Naive B cell (primary cell): ENCODE results near the gene MYO3B. TPM values are rescaled to one million over a fixed set of nuclear protein-coding genes. Genes with fewer than 3 reads are reported as not detected.

Source experiments
- ATAC-seq, 2 donors: fragments of 150-1000 bp; cut with Tn5 transposase; 2 replicates each; pipeline ENCODE4 v1.10.0; 2021; ENCODE audit warnings: low read depth in 2 of 2, mild to moderate bottlenecking in 2 of 2, moderate library complexity in 2 of 2
- DNase-seq: peaks from one replicate; pipeline ENCODE4 v3.0.0; 2022
- H3K27ac Mint-ChIP-seq, 6 donors: one replicate each; pipeline ENCODE4 v1.8.0; 2020 to 2022; ENCODE audit warnings: mild to moderate bottlenecking in 6 of 6, mixed read lengths in 6 of 6, moderate library complexity in 5 of 6, inconsistent platforms in 2 of 6
- H3K27me3 Mint-ChIP-seq, 3 donors: one replicate each; pipeline ENCODE4 v1.8.0; 2021 to 2022; ENCODE audit warnings: mixed read lengths in 3 of 3, mild to moderate bottlenecking in 1 of 3
- H3K36me3 Mint-ChIP-seq, 2 donors: one replicate each; pipeline ENCODE4 v1.8.0; 2020 to 2022; ENCODE audit warnings: mixed read lengths in 2 of 2, inconsistent platforms in 1 of 2, mild to moderate bottlenecking in 1 of 2
- H3K4me1 Mint-ChIP-seq, 3 donors: one replicate each; pipeline ENCODE4 v1.8.0; 2020 to 2022; ENCODE audit warnings: mixed read lengths in 3 of 3, inconsistent platforms in 1 of 3, mild to moderate bottlenecking in 1 of 3, moderate library complexity in 1 of 3
- H3K4me3 Mint-ChIP-seq, 8 donors: one replicate each; pipeline ENCODE4 v1.8.0; 2020 to 2022; ENCODE audit warnings: mild to moderate bottlenecking in 8 of 8, mixed read lengths in 8 of 8, moderate library complexity in 8 of 8, inconsistent platforms in 2 of 8
- H3K9me3 Mint-ChIP-seq, 7 donors: one replicate each; pipeline ENCODE4 v1.8.0; 2020 to 2022; ENCODE audit warnings: mixed read lengths in 7 of 7, mild to moderate bottlenecking in 5 of 7, inconsistent platforms in 2 of 7, moderate library complexity in 1 of 7
- polyA plus RNA-seq, 6 donors: library from polyadenylated mRNA; unstranded; fragments of 300-500 nt; fragmentation: Illumina TruSeq; gene quantifications; one replicate each; pipeline ENCODE4 v1.2.3, GENCODE V29; 2021; ENCODE audit warnings: low read depth in 6 of 6

The MYO3B gene
- polyA plus RNA-seq, 6 donors from 2014 or later, result not detected

DNA sequence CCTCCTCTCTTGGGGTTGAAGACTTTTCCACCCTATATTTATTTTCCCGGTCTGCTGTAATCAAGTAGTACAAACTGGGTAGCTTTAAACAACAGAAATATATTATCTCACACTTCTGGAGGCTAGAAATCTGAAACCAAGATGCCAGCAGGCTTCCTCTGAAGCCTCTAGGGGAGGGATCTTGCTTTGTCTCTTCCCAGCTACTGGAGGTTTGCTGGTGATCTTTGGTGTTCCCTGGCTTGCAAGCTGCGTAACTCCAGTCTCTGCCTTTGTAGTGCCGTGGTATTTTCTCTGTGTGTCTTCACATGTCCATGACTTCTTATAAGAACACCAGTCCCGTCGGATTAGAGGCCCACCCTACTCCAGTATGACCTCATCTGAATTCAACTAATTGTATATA is 44.4 kb downstream of the MYO3B start:
- Mint-ChIP-seq H3K9me3 (no peaks in the 10 kb centered on the region), H3K4me1 (no peaks in the 10 kb centered on the region)
- ATAC-seq, result no peak

DNA sequence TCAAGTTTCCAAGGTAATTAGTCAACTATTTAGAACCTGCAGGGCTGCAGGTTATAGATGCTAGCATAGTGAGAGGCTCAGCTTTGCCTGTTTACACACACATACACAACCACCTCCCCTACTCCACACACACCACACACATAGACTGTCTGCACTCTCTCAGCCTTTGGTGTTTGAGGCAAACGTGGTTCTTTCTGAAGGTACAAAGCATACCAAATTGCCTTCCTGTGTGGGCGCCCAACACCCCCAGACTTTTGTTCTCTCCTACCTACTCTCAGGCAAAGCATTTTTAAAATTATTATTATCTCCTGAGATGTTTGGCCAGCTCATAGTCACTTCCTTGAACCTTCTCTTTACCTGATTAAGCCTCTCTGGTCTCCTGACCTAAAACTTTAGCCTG is 44.9 kb downstream of the MYO3B start:
- no peaks in the 10 kb centered on the region for H3K9me3 Mint-ChIP-seq
- H3K27ac Mint-ChIP-seq, result no peak overlapping the region
- no peaks in the 10 kb centered on the region for H3K4me1 Mint-ChIP-seq

More for the DNA sequence above, 44.4 kb downstream of the MYO3B start:
- DNase-seq, result no peak
- H3K36me3 Mint-ChIP-seq, result no peaks in the 10 kb centered on the region
- no peak overlapping the region for H3K27ac Mint-ChIP-seq
- peaks cover 0 to 3% (median 0%) of the 10 kb centered on the region in 3 donors for H3K27me3 Mint-ChIP-seq
- H3K4me3 Mint-ChIP-seq, result no peak overlapping the region

DNA sequence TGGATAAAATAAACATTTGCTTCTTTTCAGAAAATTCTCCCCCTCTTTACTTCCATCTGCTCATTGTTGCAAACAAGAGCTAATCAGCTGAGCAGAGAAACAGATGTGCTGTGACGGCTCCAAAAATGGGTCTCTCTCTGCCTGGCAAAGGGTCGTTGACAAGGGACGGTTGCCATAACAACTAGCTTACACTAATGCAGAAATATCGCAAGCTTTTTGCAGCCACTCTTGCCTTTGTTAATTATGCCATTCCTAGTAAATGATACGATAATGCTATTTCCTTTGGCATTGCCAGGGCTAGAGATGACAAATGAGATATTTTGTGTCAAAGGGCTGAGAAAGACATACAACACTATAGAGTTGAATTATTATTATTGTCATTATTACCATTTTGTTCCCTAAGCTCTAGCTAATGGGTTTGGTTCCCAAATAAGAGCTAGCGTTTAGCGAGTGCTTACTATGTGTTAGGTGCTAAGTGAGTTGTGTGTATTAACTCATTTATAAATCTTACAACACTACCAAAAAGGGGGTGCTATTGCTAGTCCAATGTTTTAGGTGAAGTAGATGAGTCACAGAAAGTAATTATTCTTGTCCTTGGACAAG is 46.8 kb downstream of the MYO3B start:
- Mint-ChIP-seq H3K4me3 (no peak overlapping the region), H3K36me3 (no peaks in the 10 kb centered on the region), H3K27ac (no peak overlapping the region), H3K4me1 (no peaks in the 10 kb centered on the region), H3K27me3 (peaks cover 0 to 3% (median 0%) of the 10 kb centered on the region in 3 donors), H3K9me3 (no peaks in the 10 kb centered on the region)
- DNase-seq, result no peak
- ATAC-seq, result no peak

More for the DNA sequence above, 44.9 kb downstream of the MYO3B start:
- Mint-ChIP-seq H3K36me3 (no peaks in the 10 kb centered on the region), H3K4me3 (no peak overlapping the region), H3K27me3 (peaks cover 0 to 3% (median 0%) of the 10 kb centered on the region in 3 donors)
- ATAC-seq (no peak), DNase-seq (no peak)

DNA sequence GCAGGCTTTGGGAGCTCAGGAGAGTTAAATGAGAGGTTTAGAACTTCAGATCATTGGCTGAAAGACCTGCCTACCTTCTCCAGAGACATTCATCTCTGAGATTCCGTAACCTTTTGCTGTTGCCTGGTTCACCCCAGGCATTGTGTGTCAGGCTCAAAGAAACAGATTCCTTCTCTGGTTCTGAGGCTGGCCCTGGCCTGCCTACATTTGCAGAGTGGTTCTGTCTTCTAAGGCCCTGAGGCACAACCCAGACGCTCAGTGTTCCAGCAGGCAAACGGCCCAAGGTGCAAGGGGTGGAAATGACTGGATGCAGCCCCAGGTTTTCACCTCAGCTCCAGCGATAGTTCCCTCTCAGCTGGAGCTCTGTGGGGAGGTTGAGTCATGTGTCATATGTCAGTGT is 48.3 kb downstream of the MYO3B start:
- H3K4me3 Mint-ChIP-seq, result no peak overlapping the region
- H3K9me3 Mint-ChIP-seq, result no peaks in the 10 kb centered on the region
- ATAC-seq (no peak), DNase-seq (no peak)
- no peak overlapping the region for H3K27ac Mint-ChIP-seq
- no peaks in the 10 kb centered on the region for H3K4me1 Mint-ChIP-seq
- H3K36me3 Mint-ChIP-seq, result no peaks in the 10 kb centered on the region
- H3K27me3 Mint-ChIP-seq, result peaks cover 0 to 3% (median 0%) of the 10 kb centered on the region in 3 donors

DNA sequence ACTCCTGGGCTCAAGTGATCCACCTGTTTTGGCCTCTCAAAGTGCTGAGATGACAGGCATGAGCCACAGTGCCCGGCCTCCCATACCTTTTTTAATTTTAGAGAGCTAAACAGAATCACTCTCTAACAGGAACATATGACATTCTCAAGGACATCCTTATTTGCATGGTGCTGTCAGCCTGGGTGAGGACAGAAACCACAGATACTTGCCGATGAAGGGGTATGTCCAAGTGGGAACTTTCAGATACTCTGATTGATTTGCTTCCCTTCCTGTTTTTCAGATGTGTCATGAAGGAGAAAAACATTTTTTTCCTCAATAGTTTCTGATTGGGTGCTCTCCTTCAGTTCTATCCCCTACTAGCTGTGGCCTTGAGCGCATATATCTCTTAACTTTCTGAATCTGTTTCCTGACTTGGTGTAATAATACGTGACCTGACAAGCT is 49.6 kb downstream of the MYO3B start:
- Mint-ChIP-seq H3K9me3 (no peaks in the 10 kb centered on the region), H3K36me3 (no peaks in the 10 kb centered on the region), H3K27ac (peak overlapping the region in 1 of 6 donors; percentile 85), H3K4me1 (no peaks in the 10 kb centered on the region), H3K27me3 (peaks cover 0 to 3% (median 0%) of the 10 kb centered on the region in 3 donors), H3K4me3 (no peak overlapping the region)
- ATAC-seq (no peak), DNase-seq (no peak)

DNA sequence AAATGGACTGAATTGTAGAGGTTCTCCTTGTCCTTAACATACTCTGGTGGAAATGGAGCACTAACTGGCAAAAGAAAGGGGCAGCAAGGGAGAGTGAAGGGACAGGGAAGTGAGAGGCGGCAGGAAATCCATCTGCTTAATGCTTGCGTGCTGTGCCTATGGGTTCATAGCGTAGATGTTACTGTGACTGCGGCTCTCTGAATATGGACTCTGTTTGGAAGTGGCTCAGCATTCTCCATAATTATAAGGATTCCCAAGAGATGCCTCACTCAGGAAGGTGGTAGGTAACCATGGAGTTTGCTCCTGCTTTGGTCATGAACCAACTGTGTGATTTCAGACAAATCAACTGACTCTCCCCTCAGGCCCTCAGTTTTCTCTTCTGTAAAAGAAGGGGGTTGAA is 50.0 kb downstream of the MYO3B start:
- H3K9me3 Mint-ChIP-seq, result no peaks in the 10 kb centered on the region
- peaks cover 0 to 3% (median 0%) of the 10 kb centered on the region in 3 donors for H3K27me3 Mint-ChIP-seq
- ATAC-seq, result no peak
- no peak for DNase-seq
- H3K27ac Mint-ChIP-seq, result peak overlapping the region in 1 of 6 donors; percentile 85
- H3K36me3 Mint-ChIP-seq, result no peaks in the 10 kb centered on the region
- H3K4me1 Mint-ChIP-seq, result no peaks in the 10 kb centered on the region
- no peak overlapping the region for H3K4me3 Mint-ChIP-seq

DNA sequence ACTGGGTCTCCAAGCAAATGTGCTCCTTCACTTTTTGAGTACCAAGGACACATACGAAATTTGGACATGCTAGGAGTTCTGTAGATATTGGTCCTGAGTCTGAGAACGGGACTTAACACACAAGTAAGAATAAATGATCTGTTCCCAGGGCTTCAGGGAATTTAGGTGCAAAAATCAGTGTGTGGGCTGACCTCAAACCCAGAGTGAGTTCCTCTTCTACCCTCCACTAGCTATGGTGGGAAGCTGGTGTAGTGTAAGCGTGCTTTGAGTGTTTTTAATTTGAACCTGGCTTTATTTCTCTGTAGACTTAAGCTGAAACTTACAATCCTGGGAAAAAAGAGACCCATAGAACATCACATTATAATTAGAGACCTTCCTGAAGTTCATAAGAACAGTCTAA is 50.5 kb downstream of the MYO3B start:
- no peaks in the 10 kb centered on the region for H3K9me3 Mint-ChIP-seq
- H3K4me3 Mint-ChIP-seq, result no peak overlapping the region
- ATAC-seq (no peak), DNase-seq (no peak)
- H3K27ac Mint-ChIP-seq, result no peak overlapping the region
- H3K4me1 Mint-ChIP-seq, result no peaks in the 10 kb centered on the region
- peaks cover 0 to 4% (median 3%) of the 10 kb centered on the region in 3 donors for H3K27me3 Mint-ChIP-seq
- no peaks in the 10 kb centered on the region for H3K36me3 Mint-ChIP-seq

DNA sequence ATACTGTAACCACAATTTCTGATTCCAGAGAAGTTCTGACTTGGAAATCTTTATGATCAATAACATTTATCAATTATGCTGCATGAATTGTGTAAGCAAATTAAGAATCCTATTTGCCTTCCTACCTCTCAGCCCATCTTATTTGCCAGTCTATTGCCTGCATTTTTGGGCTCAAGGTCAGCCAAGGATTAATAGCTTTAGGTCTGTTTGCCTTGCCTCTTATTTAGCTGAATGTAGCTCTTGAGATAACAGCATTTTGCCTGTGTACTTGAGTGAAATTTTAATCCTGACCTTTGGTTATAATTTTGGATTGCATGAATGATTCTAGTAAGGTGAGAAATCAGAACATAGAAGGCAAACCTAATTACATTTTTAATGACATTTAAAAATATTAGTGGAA is 51.2 kb downstream of the MYO3B start:
- H3K4me1 Mint-ChIP-seq, result no peaks in the 10 kb centered on the region
- H3K36me3 Mint-ChIP-seq, result no peaks in the 10 kb centered on the region
- H3K4me3 Mint-ChIP-seq, result no peak overlapping the region
- H3K27ac Mint-ChIP-seq, result no peak overlapping the region
- ATAC-seq (no peak), DNase-seq (no peak)
- H3K27me3 Mint-ChIP-seq, result peaks cover 0 to 5% (median 3%) of the 10 kb centered on the region in 3 donors
- no peaks in the 10 kb centered on the region for H3K9me3 Mint-ChIP-seq

DNA sequence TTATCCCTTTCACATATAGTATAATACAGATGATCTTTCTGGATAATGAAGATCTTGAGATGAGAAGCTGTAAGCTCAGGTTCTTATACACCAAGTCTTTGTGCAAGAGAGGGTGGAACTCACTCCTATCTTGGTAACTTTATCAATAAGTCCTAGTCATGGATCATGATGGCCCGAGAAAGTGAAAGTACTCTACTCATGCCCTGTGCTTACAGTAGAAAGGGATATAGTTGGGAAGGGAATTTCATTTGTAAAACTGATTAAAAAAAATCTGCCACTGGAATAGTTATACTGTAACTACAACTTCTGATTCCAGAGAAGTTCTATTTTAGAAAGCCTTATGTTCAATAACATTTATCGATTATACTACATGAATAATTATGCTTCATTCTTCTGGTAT is 51.8 kb downstream of the MYO3B start:
- peaks cover 0 to 5% (median under 1%) of the 10 kb centered on the region in 3 donors for H3K27me3 Mint-ChIP-seq
- no peak overlapping the region for H3K27ac Mint-ChIP-seq
- H3K4me1 Mint-ChIP-seq, result no peaks in the 10 kb centered on the region

DNA sequence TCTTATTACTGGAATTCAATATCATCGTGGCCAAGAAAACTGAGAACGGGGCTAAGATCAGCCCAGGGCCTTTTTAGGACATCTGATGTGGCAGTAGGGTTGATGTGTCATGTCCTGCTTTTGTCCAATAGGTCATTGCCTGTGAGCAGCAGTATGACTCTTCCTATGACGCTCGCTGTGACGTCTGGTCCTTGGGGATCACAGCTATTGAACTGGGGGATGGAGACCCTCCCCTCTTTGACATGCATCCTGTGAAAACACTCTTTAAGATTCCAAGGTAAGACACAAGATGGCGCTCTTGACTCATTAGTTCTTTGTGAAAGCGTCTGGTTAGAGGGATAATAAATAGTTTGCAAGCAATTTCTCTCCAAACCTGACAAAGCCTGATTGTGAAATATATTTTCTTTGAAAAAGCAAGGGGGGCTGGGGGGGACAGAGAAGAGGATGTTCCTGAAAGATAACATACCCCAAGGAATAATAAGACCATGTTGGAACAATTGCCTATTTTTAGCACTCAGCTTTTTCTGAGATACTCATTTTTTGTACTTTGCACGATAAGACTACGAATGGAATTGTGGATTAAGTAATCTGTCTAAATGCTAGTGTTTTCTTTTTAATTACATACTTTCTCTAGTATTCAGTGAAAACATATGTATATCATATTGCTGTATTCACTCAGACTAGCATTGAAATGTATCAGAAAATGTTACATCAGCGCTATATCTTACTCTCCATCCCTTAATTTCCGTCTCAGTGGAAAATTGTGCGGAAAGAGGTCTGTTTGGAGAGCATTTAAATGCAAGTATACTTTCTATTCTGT is 58.1 kb downstream of the MYO3B start:
- no peak overlapping the region for H3K27ac Mint-ChIP-seq
- H3K4me3 Mint-ChIP-seq, result no peak overlapping the region
- DNase-seq, result no peak
- H3K4me1 Mint-ChIP-seq, result no peaks in the 10 kb centered on the region
- H3K9me3 Mint-ChIP-seq, result no peaks in the 10 kb centered on the region
- no peaks in the 10 kb centered on the region for H3K36me3 Mint-ChIP-seq
- peaks cover 16 to 36% (median 24%) of the 10 kb centered on the region in 3 donors for H3K27me3 Mint-ChIP-seq
- no peak for ATAC-seq

More for the DNA sequence above, 51.8 kb downstream of the MYO3B start:
- H3K9me3 Mint-ChIP-seq, result no peaks in the 10 kb centered on the region
- DNase-seq (no peak), ATAC-seq (no peak)
- H3K36me3 Mint-ChIP-seq, result no peaks in the 10 kb centered on the region
- no peak overlapping the region for H3K4me3 Mint-ChIP-seq

DNA sequence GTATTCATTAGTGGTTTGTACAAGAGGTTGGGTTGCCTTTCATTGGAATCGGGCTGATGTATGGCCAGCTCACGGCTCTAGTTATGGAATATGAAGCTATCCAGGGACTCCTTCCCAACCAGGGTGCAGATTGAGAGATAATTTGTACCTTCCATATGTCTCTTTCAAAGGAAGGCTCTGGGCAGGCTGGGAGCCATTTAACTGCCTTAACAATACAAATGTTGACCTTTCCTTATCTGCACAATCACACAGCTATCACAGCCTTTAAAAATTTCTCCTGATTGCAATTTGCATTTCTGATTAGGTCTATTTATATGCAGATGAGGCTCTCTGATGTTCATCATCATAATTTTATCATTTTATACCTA is 58.7 kb downstream of the MYO3B start:
- Mint-ChIP-seq H3K27ac (no peak overlapping the region), H3K36me3 (no peaks in the 10 kb centered on the region), H3K4me3 (no peak overlapping the region), H3K9me3 (no peaks in the 10 kb centered on the region), H3K27me3 (peaks cover 21 to 36% (median 24%) of the 10 kb centered on the region in 3 donors), H3K4me1 (no peaks in the 10 kb centered on the region)
- no peak for ATAC-seq
- no peak for DNase-seq

DNA sequence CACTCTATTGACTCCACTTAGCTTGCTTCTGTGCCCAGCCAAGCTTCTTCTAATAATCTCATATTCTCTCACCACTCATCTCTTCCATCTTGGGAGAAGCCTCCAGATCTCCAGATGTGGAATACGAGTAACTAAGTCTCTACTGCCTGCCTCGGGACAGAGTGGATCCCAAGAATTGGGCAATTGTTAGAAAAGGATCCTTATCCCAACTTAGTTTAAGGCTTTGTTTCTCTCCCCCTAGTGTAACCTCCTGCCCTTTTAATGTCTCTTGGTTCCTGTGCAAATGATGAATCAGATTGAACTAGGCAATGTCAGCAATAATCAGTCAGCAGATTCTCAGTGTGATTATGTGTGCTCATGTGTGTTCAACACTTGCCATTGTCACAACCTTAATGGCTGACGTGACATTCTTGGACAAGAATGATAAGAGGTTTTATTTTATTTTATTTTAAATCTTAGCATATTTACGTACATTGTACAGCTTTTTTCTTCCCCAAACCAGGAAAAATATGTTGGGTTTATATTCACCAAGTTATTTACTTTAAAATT is 59.7 kb downstream of the MYO3B start:
- H3K4me1 Mint-ChIP-seq, result no peaks in the 10 kb centered on the region
- no peak for DNase-seq
- H3K27ac Mint-ChIP-seq, result no peak overlapping the region
- no peaks in the 10 kb centered on the region for H3K9me3 Mint-ChIP-seq
- H3K36me3 Mint-ChIP-seq, result no peaks in the 10 kb centered on the region
- no peak overlapping the region for H3K4me3 Mint-ChIP-seq
- ATAC-seq, result no peak
- peaks cover 23 to 36% (median 28%) of the 10 kb centered on the region in 3 donors for H3K27me3 Mint-ChIP-seq

DNA sequence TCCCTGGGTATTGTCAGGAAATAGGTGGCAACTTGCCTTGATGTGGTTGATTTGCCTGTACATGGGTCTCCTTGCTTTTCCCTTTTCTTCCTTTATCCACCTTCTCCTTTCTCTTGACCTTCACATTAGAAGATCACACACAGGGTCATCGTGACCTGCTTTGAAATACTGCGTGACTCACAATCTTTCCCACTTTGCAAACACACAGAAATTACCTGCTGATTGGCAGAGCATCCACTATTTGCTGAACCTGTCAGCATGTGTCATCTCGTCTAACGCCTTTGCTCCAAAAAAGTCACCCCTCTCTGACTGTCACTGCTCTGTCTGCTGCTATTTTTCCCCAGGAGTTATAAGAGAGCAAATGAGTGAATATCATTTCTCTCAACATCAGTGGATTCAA is 60.8 kb downstream of the MYO3B start:
- peaks cover 29 to 47% (median 30%) of the 10 kb centered on the region in 3 donors for H3K27me3 Mint-ChIP-seq
- DNase-seq (no peak), ATAC-seq (no peak)
- no peak overlapping the region for H3K4me3 Mint-ChIP-seq
- H3K4me1 Mint-ChIP-seq, result no peaks in the 10 kb centered on the region
- H3K9me3 Mint-ChIP-seq, result no peaks in the 10 kb centered on the region
- H3K27ac Mint-ChIP-seq, result no peak overlapping the region
- no peaks in the 10 kb centered on the region for H3K36me3 Mint-ChIP-seq

DNA sequence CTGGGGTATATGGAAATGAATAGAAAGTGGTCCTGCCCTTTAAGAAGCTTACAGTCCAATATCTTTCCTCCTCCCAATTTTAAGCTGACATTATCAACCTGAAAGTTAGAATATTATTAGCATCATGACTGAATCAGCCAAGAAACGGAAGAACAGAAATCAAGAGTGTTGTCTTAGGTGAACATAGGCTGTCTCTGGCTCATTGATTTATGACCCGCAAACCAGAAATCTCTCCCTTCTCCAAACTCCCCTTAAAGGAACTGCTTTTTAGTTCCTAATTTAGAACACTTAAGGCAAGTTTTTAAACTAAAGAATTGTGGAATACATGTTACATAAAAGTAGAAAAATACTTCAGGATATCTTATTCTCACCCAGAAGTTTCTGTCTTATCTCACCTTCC is 62.7 kb downstream of the MYO3B start:
- H3K27me3 Mint-ChIP-seq, result peaks cover 30 to 61% (median 42%) of the 10 kb centered on the region in 3 donors

More for the DNA sequence above, 62.7 kb downstream of the MYO3B start:
- H3K27ac Mint-ChIP-seq, result no peak overlapping the region
- no peaks in the 10 kb centered on the region for H3K9me3 Mint-ChIP-seq
- H3K4me1 Mint-ChIP-seq, result no peaks in the 10 kb centered on the region
- ATAC-seq (no peak), DNase-seq (no peak)
- no peaks in the 10 kb centered on the region for H3K36me3 Mint-ChIP-seq
- no peak overlapping the region for H3K4me3 Mint-ChIP-seq
